H9 (cell line): ENCODE measurements around the gene PTPN3. TPM values are rescaled to one million over a fixed set of nuclear protein-coding genes. Genes with fewer than 3 reads are reported as not detected.

Experiments used
- DNase-seq: peaks from one replicate; pipeline ENCODE4 v3.0.0-alpha.2; 2017
- H2AFZ ChIP-seq: one replicate; pipeline ENCODE4 v1.6.1; 2013; ENCODE audit warnings: mild to moderate bottlenecking, low read length, control low read depth, moderate library complexity
- H2AK5ac ChIP-seq: 2 replicates; pipeline ENCODE4 v1.6.1; 2013; ENCODE audit warnings: low read length, control low read depth, mixed read lengths; ENCODE audit not compliant: insufficient read length
- H2BK120ac ChIP-seq: one replicate; pipeline ENCODE4 v1.6.1; 2013; ENCODE audit warnings: low read depth, mild to moderate bottlenecking, low read length, control low read depth, inconsistent platforms; ENCODE audit not compliant: poor library complexity, severe bottlenecking
- H2BK12ac ChIP-seq: 2 replicates; pipeline ENCODE4 v1.6.1; 2013; ENCODE audit warnings: low read length, control low read depth, mixed read lengths, low read depth; ENCODE audit not compliant: insufficient read length
- H2BK15ac ChIP-seq: 2 replicates; pipeline ENCODE4 v1.6.1; 2013; ENCODE audit warnings: low read depth, low read length, control low read depth
- H2BK20ac ChIP-seq: one replicate; pipeline ENCODE4 v1.6.1; 2013; ENCODE audit warnings: low read depth, mild to moderate bottlenecking, low read length, control low read depth, inconsistent platforms; ENCODE audit not compliant: poor library complexity, severe bottlenecking
- H2BK5ac ChIP-seq: 2 replicates; pipeline ENCODE4 v1.6.1; 2013; ENCODE audit warnings: low read length, control low read depth, mixed read lengths; ENCODE audit not compliant: insufficient read length
- H3K14ac ChIP-seq: 2 replicates; pipeline ENCODE4 v1.6.1; 2013; ENCODE audit warnings: low read length, control low read depth; ENCODE audit not compliant: insufficient read depth
- H3K18ac ChIP-seq: 2 replicates; pipeline ENCODE4 v1.6.1; 2013; ENCODE audit warnings: low read depth, mild to moderate bottlenecking, mixed read lengths, low read length, control low read depth; ENCODE audit not compliant: insufficient read length
- H3K23ac ChIP-seq: 2 replicates; pipeline ENCODE4 v1.6.1; 2013; ENCODE audit warnings: low read length, control low read depth, mixed read lengths, low read depth; ENCODE audit not compliant: insufficient read length
- H3K23me2 ChIP-seq: 2 replicates; pipeline ENCODE4 v1.6.1; 2013; ENCODE audit warnings: low read depth, mild to moderate bottlenecking, mixed read lengths, low read length, control low read depth; ENCODE audit not compliant: insufficient read length, poor library complexity, severe bottlenecking
- H3K27ac ChIP-seq: 2 replicates; pipeline ENCODE4 v1.5.1; 2013; ENCODE audit warnings: low read length, control low read depth, mixed read lengths, low read depth; ENCODE audit not compliant: insufficient read length
- H3K27me3 ChIP-seq: 2 replicates; pipeline ENCODE4 v1.6.1; 2013; ENCODE audit warnings: low read length, control low read depth, inconsistent platforms; ENCODE audit not compliant: insufficient read depth
- H3K4ac ChIP-seq: 2 replicates; pipeline ENCODE4 v1.6.1; 2013; ENCODE audit warnings: low read depth, mild to moderate bottlenecking, control low read depth, inconsistent platforms, low read length, moderate library complexity
- H3K4me1 ChIP-seq: 2 replicates; pipeline ENCODE4 v1.6.1; 2013; ENCODE audit warnings: low read length, control low read depth, inconsistent platforms; ENCODE audit not compliant: insufficient read depth
- H3K4me2 ChIP-seq: 2 replicates; pipeline ENCODE4 v1.6.1; 2013; ENCODE audit warnings: low read length, control low read depth, mixed read lengths; ENCODE audit not compliant: insufficient read length, insufficient read depth
- H3K56ac ChIP-seq: 2 replicates; pipeline ENCODE4 v1.6.1; 2013; ENCODE audit warnings: low read depth, mild to moderate bottlenecking, mixed read lengths, low read length, control low read depth; ENCODE audit not compliant: insufficient read length
- H3K79me1 ChIP-seq: 2 replicates; pipeline ENCODE4 v1.6.1; 2013; ENCODE audit warnings: low read depth, mild to moderate bottlenecking, moderate library complexity, low read length, control low read depth, inconsistent platforms; ENCODE audit not compliant: insufficient read depth, poor library complexity, severe bottlenecking
- H3K79me2 ChIP-seq: 2 replicates; pipeline ENCODE4 v1.6.1; 2013; ENCODE audit warnings: low read length, control low read depth, inconsistent platforms; ENCODE audit not compliant: insufficient read depth
- H3K9ac ChIP-seq: 2 replicates; pipeline ENCODE4 v1.6.1; 2013; ENCODE audit warnings: low read length, control low read depth, mixed read lengths; ENCODE audit not compliant: insufficient read length; ENCODE audit errors: extremely low read depth
- H3K9me3 ChIP-seq: one replicate; pipeline ENCODE4 v1.6.1; 2013; ENCODE audit warnings: low read depth, low read length, inconsistent platforms; ENCODE audit not compliant: control insufficient read depth
- H3T11ph ChIP-seq: one replicate; pipeline ENCODE4 v1.6.1; 2013; ENCODE audit warnings: mild to moderate bottlenecking, low read length, control low read depth, inconsistent platforms
- H4K20me1 ChIP-seq: one replicate; pipeline ENCODE4 v1.6.1; 2013; ENCODE audit not compliant: control insufficient read depth, insufficient read length, insufficient read depth
- H4K5ac ChIP-seq: 2 replicates; pipeline ENCODE4 v1.6.1; 2013; ENCODE audit warnings: low read depth, mild to moderate bottlenecking, mixed read lengths, low read length, control low read depth; ENCODE audit not compliant: insufficient read length
- H4K8ac ChIP-seq: replicated peaks from 2 replicates; pipeline ENCODE4 v1.6.1; 2013; ENCODE audit warnings: low read length, control low read depth, mixed read lengths, low read depth; ENCODE audit not compliant: insufficient read length
- H4K91ac ChIP-seq: 2 replicates; pipeline ENCODE4 v1.6.1; 2013; ENCODE audit warnings: low read depth, mild to moderate bottlenecking, moderate library complexity, mixed read lengths, low read length, control low read depth; ENCODE audit not compliant: insufficient read length
- H3K27ac Mint-ChIP-seq, 3 experiments: 2 replicates in 2 of 3; 3 replicates in 1 of 3; pipeline ENCODE4 v1.8.0; 2020 to 2021; ENCODE audit warnings: mixed read lengths in 3 of 3, mild to moderate bottlenecking in 1 of 3, moderate library complexity in 1 of 3
- H3K27me3 Mint-ChIP-seq: 2 replicates; pipeline ENCODE4 v1.8.0; 2021; ENCODE audit warnings: low read depth, mild to moderate bottlenecking, moderate library complexity, mixed read lengths
- H3K36me3 Mint-ChIP-seq, 3 experiments: 2 replicates in 2 of 3; 3 replicates in 1 of 3; pipeline ENCODE4 v1.8.0; 2020 to 2021; ENCODE audit warnings: low read depth in 3 of 3, mixed read lengths in 3 of 3; ENCODE audit not compliant: insufficient read depth in 1 of 3
- H3K4me1 Mint-ChIP-seq, 2 experiments: 2 replicates each; pipeline ENCODE4 v1.8.0; 2020; ENCODE audit warnings: mixed read lengths in 2 of 2
- H3K4me3 Mint-ChIP-seq, 2 experiments: 2 replicates in 1 of 2; 3 replicates in 1 of 2; pipeline ENCODE4 v1.8.0; 2020 to 2021; ENCODE audit warnings: mild to moderate bottlenecking in 2 of 2, mixed read lengths in 2 of 2, moderate library complexity in 1 of 2
- H3K9me3 Mint-ChIP-seq, 2 experiments: 2 replicates in 1 of 2; 3 replicates in 1 of 2; pipeline ENCODE4 v1.8.0; 2020; ENCODE audit warnings: mild to moderate bottlenecking in 2 of 2, mixed read lengths in 2 of 2, moderate library complexity in 1 of 2
- WGBS: extraction: QIAGEN DNeasy Blood & Tissue Kit; methylation state at CpG from one replicate; pipeline ENCODE4 v1.1.7; 2013; ENCODE audit warnings: missing lambda C conversion rate, low lambda C conversion rate, mixed read lengths; ENCODE audit not compliant: insufficient read length; ENCODE audit errors: extremely low coverage; 5-methylcytosine and 5-hydroxymethylcytosine counted together
- total RNA-seq: library from RNA; stranded (reverse); gene quantifications from 2 replicates; pipeline ENCODE4 v1.2.1, GENCODE V29; 2021
- TF ChIP-seq, protein P1 (sequence below): fragments of 200-600 bp; sonication (generic); conservative IDR thresholded peaks from 3 replicates; pipeline ENCODE4 v1.8.0; 2021; ENCODE audit warnings: antibody characterized with exemption, mild to moderate bottlenecking

Gene PTPN3
- total RNA-seq, 1 experiment from 2014 or later: 2.6 TPM

DNA sequence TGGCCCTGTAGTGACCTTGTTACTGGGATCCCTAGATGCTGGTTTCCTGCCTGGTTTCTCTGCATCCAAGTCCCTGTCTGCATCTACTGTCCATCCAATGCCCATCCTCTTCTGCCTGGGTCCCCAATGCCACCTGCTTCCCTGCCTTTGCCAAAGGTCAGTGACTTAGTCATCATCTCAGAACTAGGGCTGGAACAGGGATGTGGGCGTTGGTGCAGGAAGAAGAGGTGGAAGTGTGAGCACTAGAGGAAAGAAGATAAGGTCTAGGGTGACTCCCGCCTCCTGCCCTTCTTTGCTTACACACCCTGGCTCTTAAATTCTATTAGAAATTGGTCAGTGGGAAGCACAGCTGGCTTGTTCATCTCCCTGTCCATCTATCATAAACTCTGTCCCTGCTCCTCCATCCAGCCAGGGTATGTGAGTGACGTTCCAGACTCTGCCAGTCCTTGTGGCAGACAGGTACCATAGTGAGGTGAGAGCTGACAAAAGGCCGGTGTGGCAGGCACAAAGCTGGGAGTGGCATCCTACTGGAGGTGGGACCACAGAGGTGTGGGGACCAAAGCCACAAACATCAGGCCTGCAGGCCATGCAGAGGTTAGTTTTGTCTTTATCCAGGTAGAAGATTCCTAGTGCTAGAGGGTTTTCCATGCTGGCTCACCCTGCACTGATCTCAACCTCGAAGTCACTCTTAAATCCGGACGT is 9.2 kb downstream of the PTPN3 start:
- no peak overlapping the region for H3K4me3 Mint-ChIP-seq
- no peak overlapping the region for H3K14ac ChIP-seq
- no peaks in the 10 kb centered on the region for H3K9me3 Mint-ChIP-seq
- H4K5ac ChIP-seq: no peak overlapping the region
- peaks cover 2% of the 10 kb centered on the region; the same call in 1 of the 2 replicates for H3K27me3 Mint-ChIP-seq
- DNase-seq: no peak
- no peak overlapping the region for H4K8ac ChIP-seq
- no peaks in the 10 kb centered on the region for H3K27me3 ChIP-seq
- H3K4me1 Mint-ChIP-seq: peaks cover 8 to 18% of the 10 kb centered on the region in 2 experiments
- H3K79me2 ChIP-seq: no peaks in the 10 kb centered on the region; the same call in 1 of the 2 replicates
- H2BK5ac ChIP-seq: no peak overlapping the region
- no peak overlapping the region for H2BK20ac ChIP-seq
- H3T11ph ChIP-seq: no peak overlapping the region
- H3K4me1 ChIP-seq: no peaks in the 10 kb centered on the region
- H3K9me3 ChIP-seq: no peaks in the 10 kb centered on the region
- H2BK12ac ChIP-seq: no peak overlapping the region
- no peak overlapping the region for H3K27ac ChIP-seq
- no CpG with 5 or more reads among the region's 7 CpGs for WGBS
- H2AK5ac ChIP-seq: no peak overlapping the region
- no peaks in the 10 kb centered on the region; a peak in 1 of 7 replicates for H3K36me3 Mint-ChIP-seq
- TF ChIP-seq, protein P1, sequence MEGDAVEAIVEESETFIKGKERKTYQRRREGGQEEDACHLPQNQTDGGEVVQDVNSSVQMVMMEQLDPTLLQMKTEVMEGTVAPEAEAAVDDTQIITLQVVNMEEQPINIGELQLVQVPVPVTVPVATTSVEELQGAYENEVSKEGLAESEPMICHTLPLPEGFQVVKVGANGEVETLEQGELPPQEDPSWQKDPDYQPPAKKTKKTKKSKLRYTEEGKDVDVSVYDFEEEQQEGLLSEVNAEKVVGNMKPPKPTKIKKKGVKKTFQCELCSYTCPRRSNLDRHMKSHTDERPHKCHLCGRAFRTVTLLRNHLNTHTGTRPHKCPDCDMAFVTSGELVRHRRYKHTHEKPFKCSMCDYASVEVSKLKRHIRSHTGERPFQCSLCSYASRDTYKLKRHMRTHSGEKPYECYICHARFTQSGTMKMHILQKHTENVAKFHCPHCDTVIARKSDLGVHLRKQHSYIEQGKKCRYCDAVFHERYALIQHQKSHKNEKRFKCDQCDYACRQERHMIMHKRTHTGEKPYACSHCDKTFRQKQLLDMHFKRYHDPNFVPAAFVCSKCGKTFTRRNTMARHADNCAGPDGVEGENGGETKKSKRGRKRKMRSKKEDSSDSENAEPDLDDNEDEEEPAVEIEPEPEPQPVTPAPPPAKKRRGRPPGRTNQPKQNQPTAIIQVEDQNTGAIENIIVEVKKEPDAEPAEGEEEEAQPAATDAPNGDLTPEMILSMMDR: no peak
- no peak overlapping the region for H3K23ac ChIP-seq
- no peaks in the 10 kb centered on the region for H4K20me1 ChIP-seq
- H2BK15ac ChIP-seq: no peak overlapping the region
- H3K9ac ChIP-seq: no peak overlapping the region
- H3K79me1 ChIP-seq: no peaks in the 10 kb centered on the region
- H3K27ac Mint-ChIP-seq: no peak overlapping the region
- no peak overlapping the region for H4K91ac ChIP-seq
- H2AFZ ChIP-seq: no peak overlapping the region
- H3K23me2 ChIP-seq: no peaks in the 10 kb centered on the region
- H3K18ac ChIP-seq: no peak overlapping the region
- H3K4ac ChIP-seq: no peak overlapping the region
- H3K56ac ChIP-seq: no peak overlapping the region
- H2BK120ac ChIP-seq: no peak overlapping the region
- no peak overlapping the region for H3K4me2 ChIP-seq
